Inflammatory macrophage treated with lipopolysaccharide for 4 hours (primary cell): ENCODE measurements around the gene CPNE2.
"Not testable (repeated sequence)": the region's sequence is repeated elsewhere in the genome, so short reads cannot be mapped to it uniquely, and the experiment has no call there.

ENCODE experiments used
- DNase-seq: peaks from one replicate; pipeline ENCODE4 v3.0.0-alpha.2; 2020

Gene CPNE2

DNA sequence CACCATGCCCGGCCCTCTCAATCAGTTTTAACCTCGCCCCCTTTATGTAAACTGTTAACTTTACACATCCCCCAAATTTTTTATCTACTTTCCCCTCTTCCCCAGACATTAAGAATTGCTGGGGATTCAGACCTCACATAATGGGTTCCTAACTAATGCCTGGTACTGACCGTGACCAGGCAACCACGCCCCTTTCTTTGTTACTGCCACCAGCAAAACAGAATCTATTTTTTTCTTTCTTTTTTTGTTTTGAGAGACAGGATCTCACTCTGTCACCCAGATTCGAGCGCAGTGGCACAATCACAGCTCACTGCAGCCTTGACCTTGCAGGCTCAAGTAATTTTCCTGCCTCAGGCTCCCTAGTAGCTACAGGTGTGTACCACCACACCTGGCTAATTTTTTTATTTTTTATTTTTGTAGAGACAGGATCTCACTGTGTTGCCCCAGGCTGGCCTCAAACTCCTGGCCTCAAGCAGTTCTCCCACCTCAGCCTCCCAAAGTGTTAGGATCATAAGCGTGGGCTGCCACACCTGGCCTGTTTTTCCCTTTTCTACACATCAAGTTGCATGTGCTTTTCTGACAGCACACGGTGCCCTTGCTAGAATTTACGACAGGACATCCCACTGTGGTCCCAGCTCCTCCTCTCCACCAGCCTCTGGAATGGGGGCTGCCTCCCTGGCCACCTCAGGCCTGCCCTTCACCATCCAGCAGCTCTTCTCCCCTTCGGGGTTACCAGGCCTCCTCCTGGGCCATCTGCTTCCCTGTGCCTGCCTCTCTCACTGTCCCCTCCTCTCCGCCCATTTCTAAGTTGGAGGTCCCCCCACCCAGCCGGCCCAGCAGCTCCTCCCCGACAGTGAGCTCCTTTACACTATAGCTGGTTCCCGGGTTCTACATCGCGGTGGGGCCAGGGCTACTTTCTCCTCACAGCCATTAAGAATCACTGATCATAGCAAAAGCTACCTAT, 10.8 kb downstream of the CPNE2 start:
- DNase-seq = no peak

DNA sequence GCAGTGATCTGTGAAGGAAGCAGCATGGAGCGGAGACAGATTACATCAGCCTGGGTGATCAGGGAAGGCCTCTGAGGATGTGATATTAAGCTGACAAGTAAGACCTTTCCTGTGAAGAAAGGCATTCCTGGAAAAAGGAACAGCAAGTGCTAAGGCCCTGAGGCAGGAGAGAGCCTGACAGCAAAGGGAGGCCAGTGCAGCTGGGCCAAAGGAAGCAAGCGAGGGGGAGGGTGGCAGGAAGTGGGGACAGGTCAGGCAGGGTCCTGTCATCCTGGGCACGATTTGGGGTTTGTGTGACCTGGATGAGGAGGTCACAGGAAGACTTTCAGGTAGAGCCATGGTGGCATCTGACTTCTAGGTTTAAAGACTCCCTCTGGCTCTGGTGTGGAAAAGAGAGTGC, 12.3 kb downstream of the CPNE2 start:
- DNase-seq = no peak

DNA sequence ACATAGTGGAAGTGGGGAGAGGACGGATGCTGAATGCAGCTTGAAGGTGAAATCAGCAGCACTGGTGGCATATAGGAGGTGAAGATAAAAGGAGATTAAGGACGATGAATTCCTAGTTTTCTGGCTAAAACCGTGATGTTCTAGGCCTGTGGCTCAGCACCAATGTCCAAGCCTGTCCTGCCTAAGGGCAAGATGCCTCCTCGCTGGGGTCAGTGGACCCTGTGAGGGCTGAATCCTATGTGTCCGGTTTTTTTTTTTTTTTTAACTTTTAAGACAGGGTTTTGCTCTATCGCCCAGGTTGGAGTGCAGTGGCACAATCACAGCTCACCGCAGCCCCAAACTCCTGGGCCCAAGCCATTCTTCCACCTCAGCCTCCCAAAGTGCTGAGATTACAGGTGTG, 12.8 kb downstream of the CPNE2 start:
- DNase-seq = no peak

DNA sequence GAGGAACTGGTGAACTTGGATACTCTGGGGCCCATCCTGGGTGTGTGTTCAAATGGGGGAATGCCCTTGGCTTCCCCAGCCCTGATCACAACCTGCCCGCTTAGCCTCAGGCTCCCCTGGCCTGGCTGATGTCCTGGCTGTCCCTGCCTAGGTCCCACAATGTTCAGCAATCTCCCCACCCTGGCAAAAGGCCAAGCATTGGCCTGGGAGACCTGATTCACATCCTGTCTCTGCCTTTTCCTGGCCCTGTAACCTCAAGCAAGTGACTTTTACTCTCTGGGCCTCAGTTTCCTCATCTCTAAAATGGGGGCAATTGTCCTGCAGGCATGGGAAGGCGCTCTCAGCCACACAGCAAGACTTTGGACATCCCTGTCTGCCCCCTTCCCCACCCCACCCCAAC, 14.4 kb downstream of the CPNE2 start:
- DNase-seq = no peak

DNA sequence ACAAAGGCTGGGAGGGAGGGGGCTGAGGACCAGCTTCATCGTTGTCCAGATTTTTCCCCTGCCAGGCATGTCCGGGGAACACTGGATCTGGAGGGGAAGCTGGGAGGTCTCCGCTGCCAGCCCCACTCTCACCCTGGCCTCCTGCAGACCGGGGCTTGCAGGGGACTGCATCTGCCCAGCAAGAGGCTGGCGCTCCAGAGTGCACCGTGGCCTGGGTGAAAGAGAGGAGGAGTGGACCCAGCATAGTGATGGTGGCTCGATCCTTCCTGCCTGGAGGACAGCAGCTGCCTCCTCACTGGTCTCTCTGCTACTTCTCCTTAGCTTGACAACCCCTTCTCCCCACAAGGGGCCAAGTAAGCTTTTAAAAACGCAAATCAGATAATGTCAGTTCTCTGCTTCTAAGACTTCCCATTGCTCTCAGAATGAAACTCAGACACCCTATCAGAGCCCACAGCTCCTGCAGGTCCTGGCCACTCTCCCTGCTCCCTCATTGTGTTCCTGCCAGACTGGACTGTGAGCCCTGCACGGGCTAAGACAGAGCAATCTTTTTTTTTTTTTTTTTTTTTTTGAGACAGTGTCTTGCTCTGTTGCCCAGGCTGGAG, 15.0 kb downstream of the CPNE2 start:
- no peak for DNase-seq

DNA sequence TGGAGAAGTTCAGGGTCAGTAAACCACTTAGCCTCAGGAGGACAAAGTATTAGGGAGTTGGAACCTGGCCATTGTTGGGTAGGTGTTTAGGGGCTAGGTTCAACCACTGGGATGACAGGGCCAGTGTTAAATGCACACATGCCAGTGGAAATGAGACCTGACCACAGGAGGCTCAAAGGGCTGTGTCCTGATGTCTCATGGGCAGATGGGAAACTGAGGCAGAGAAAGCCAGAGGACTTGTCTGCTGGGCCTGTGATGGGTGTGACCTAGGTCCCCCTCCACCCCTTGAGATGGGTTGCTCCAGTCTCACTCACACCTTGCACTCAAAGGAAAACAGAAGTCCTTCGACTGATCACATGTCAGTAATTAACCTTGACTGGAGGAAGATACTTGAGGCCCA, 16.0 kb downstream of the CPNE2 start:
- DNase-seq = no peak

DNA sequence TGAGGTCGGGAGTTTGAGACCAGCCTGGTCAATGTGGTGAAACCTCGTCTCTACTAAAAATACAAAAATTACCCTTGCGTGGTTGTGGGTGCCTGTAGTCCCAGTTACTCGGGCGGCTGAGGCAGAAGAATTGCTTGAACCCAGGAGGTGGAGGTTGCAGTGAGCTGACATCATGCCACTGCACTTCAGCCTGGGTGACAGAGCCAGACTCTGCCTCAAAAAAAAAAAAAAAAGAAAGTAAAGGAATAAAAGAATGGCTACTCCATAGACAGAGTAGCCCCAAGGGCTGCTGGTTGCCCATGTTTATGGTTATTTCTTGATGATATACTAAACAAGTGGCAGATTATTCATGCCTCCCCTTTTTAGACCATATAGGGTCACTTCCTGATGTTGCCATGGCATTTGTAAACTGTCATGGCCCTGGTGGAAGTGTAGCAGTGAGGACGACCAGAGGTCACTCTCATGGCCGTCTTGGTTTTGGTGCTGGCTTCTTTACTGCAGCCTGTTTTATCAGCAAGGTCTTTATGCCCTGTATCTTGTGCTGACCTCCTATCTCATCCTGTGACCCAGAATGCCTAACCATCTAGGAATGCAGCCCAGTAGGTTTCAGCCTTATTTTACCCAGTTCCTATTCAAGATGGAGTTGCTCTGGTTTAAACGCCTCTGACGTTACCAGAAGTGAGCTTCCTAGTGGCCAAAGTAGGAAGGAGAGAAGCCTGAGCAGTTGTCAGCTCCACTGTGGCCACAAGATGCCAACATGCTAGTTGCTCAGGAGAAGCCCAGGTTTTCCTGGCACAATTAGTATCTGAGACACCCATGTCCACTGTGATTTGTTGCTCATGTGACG, 17.1 kb downstream of the CPNE2 start:
- not testable (repeated sequence) for DNase-seq

DNA sequence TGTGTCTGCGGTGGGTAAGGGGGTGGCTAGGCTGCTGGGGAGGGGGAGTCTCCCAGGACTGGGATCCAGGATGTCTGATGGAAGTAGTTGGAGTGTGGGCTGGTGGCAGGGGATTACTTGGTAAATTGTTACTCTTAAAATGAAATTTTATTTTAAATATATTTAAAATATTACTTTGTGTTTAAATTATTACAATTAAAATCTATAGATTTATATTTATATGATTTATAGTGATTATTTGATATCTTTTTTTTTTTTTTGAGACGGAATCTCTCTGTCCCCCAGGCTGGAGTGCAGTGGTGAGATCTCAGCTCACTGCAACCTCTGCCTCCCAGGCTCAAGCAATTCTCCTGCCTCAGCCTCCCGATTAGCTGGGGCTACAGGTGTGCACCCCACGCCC, 18.6 kb downstream of the CPNE2 start:
- DNase-seq = no peak

DNA sequence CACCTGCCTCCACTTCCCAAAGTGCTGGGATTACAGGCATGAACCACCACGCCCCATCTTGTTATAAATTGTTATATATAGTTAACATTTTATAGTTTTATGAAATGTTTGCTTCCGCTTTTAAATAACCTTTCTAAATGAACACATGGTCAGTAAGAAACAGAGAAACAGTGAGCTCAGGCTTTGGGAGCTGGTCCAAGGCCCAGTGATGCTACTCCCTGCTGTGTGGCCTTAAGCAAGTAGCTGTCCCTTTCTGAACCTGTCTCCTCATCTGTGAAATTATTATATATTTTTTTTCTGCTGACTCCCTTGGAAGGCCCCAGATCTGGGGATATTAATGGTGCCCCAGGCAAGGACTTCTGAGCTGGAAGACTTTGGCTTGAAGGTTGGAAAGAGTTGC, 19.0 kb downstream of the CPNE2 start:
- no peak for DNase-seq

DNA sequence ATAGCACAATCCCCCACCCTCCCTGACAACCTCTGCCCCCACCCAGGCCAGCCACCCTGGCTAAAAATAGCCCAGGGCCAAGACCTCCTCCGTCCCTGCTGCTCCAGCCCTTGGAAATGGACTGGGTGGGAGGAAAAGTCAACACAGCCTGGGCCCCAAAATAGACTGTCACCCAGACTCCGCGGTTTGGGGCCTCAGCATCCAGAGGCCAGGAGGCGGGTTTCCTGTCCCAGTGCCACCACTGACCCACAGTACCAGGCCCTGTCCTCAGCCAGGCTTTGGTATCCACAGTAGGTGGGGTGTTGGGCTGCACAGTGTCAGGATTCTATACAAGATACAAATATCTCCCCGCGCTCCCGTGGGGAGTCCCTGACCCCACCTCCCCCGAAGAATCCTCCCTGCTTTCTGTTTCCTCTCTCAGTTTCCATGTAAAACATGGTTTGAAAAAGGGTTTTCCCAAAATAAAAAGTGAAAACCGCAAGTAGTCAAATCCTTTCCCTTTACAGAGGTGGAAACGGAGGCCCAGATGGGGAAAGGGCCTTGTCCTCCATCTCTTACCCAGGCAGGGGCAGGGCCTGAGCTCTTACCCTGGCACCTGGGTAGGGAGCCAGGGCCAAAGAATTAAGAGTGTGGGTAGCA, 20.1 kb downstream of the CPNE2 start:
- DNase-seq = no peak

DNA sequence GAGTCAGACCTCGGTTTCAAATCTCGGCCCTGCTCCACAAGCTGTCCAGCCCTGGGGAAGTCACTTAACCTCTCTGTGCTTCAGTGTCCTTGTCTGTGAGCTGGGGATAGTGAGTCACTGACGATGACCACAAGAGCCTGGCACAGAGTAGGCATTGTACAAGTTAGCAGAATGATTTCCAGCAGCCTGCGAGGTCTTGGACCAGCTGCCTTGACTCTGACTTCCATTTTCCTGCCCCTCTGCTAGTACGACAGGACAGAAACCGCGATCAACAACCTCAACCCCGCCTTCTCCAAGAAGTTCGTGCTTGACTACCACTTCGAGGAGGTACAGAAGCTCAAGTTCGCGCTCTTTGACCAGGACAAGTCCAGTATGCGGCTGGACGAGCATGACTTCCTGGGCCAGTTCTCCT, 20.7 kb downstream of the CPNE2 start:
- no peak for DNase-seq

DNA sequence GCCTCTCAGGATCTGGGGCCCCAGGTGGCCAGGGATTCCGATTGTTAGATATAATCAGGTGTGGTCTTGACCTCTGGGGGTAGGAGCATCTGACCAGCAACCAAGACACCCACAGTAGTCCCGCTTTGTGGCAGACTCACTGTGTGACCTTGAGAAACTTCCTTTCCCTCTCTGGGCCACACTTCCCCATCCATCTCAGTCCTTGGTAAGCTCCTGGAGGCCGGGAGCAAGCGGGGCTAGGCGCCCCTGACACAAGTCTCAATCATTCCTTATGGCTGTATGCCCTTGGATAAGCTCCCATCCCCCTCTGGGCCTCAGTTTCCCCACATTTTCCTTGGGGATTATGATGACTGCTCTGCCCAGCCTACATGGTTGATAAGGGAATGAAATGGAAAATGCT, 21.3 kb downstream of the CPNE2 start:
- no peak for DNase-seq

DNA sequence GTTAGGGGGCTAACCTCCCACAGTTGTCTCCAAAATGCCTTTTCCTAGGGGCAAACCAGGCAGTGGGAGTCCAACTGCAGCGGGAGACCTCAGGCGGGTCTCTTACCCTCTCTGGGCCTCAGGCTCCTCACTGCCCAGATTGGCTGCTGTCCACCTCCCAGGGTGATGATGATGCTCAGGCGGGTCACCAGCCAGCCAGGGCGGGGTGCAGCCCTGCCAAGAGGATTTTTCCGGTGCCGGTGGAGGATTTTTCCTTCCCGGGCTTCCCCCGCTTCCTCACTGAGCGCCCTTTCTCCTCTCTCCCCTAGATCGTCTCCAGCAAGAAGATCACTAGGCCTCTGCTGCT, 22.8 kb downstream of the CPNE2 start:
- no peak for DNase-seq

DNA sequence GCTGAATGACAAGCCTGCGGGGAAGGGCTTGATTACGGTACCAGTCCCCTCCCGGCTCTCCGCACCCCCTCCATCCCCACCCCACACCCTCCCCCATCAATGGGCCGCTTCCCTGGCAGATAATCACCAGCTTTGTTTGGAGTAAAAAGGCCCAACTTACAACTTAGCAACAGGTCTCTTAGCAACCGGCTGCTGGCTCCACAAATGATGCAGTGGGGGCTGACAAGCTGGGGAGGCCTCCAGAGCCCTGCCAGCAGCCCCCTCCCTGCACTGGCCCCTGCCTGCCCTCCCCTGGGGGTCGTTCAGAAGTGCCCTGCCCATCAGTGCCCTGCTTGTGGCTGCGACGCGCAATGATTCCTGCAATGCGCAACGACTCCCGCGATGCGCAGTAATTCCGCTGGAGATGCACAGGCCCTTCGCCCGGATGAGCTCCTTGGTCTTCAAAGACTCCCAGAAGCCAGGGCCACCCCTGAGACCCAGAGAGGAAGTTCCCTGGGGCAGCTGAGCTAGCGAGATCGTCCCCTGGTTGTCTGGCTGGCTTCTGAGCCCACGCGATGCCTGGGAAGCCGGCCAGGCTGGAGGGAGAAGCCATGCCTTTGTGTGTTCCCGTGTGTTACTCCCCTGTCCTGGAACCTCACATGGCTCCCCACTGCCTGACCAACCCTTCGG, 23.3 kb downstream of the CPNE2 start:
- DNase-seq = no peak

DNA sequence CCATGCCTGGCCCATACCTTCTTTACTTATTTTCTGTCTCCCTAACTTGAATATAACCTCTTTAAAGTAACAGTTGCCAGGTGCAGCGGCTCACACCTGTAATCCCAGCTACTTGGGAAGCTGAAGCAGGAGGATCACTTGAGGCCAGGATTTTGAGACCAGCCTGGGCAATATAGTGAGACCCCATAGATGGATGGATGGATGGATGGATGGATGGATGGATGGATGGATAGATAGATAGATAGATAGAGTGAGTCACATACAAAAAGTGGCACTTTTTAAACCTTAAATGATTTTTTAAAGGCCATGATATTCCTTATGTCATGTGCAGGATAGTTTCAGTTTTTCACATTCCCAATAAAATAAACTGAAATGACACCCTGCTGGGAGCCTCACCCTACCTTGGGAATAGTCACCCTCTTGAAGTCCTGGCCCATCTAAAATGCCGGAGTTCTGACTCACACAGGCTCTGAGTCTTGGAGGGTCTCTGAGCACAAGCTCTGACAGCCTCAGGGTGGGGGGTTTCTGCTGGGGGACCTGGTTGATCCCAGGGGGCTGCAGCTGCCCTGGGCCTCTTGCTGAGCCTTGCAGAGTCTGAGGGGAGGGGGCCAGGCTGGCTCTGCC, 26.2 kb downstream of the CPNE2 start:
- no peak for DNase-seq

DNA sequence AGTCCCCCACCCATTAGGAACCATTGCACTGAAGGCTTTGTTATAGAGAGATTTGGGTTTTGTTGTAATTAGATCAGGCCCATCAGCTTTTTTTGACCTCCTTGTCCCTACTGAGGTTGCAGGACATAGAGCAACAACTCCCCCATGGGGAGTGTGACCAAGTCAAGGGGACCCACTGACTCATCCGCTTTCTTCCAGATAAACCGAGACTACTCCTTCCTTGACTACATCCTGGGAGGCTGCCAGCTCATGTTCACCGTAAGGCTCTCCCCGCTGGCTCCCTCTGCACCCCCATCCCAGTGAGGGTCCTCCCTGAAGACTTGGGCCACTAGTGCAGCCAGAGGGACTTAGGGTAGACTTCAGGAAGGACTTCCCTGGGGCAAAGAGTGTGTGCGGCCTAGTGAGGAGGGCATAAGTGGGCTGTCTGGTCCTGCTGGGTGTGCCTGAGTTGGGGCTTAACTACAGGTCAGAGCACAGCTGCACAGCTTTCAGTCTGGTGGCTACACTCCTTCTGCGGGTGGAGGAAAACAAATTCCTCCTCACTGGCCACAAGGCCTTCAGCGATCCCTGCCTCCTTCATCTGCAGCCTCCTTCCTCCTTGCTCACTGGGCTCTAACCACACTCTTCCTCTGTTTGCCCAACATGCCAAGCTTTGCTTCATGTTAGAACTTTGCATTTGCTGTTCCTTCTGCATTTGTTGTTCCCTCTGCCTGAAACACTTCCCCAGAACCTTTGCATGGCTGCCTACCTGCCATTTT, 31.0 kb downstream of the CPNE2 start:
- DNase-seq = no peak

DNA sequence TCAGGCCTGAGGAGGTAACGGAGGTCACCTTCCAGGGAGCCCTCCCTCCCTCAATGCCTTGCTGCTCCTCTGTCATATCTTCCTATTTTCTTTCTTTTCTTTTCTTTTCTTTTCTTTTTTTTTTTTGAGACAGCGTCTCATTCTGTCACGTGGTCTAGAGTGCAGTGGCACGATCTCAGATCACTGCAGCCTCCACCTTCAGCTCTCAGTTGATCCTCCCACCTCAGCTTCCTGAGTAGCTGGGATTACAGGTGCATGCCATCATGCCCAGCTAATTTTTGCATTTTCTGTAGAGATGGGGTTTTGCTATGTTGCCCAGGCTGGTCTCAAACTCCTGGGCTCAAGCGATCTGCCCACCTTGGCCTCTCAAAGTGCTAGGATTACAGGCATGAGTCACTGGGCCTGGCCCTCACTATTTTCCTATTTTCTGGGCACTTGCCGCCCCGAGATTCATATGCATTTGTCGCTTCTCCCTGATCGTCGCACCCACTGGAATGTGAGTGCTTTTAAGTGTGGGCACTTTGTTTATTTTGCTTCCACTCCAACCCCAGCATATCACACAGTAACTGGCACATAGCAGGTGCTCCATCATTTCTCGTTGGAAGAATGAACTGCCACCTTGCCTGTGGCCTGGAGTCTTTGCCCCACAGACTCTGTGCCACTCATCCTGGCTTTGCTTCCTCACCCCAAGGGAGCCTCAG, 31.7 kb downstream of the CPNE2 start:
- DNase-seq = no peak

DNA sequence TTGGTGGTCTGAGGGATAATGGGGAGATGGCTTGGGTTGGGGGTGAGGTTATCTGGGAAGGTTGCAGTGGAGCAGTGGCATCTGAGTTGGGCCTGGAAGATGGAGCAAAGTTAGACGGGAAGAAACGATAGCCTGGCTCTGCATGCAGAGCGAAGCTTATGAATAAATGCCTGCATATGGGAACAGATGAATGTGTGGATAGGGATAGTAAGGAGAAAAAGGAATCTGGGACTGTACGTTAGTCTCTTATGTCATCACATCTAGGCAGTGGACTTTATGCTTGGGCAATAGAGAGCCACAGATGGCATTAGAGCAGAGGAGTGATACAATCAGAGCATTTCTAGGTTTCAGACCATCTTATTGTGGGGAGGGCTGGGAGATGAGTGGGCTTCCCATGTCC, 33.0 kb downstream of the CPNE2 start:
- no peak for DNase-seq

DNA sequence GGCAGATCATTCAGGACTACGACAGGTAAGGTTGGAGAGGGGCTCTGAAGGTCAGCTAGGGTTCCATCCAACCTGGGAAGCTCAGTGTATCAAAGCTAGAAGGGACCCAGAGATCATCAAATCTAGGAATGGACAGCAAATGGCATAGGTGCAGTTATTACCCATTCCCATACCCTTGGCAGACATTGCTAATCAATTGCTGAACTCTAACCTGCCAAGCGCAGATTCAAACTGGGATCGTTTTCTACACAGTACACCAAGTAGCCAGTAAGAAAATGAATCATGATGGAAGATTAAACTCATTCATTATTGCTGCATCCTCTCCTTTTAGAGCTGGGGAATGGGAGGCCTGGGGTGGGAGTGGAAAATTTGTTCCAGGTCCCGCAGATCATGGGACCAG, 33.6 kb downstream of the CPNE2 start:
- DNase-seq = no peak

DNA sequence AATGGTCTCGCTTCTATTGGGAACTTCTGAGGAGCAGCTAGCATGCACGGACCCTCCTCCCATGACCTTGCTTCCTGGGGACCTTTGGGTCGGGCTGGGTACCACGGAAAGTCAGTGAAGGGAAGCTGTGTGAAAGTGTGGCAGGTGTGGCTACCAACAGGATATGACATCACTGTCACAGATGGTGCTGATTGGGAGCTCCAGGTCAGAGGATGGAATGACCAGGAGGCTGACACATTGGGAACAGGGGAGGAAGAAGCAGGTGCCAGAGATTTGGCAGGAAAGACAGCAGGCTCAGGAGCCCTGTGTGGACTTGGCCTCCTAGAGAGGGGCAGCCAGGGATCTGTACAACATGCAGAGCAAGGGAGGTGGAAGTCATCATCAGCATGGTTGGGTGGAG, 34.0 kb downstream of the CPNE2 start:
- no peak for DNase-seq
